GM12878 (cell line): ENCODE data around the gene SLC23A2. TPM values are rescaled to one million over a fixed set of nuclear protein-coding genes. Genes with fewer than 3 reads are reported as not detected.
"Not testable (repeated sequence)": the region's sequence is repeated elsewhere in the genome, so short reads cannot be mapped to it uniquely, and the experiment has no call there.

Source experiments
- ATAC-seq: fragments of 200-7000 bp; cut with Tn5 transposase; 3 replicates; pipeline ENCODE4 v1.9.1; 2020; ENCODE audit warnings: mild to moderate bottlenecking, moderate library complexity
- BruUV-seq: library from RNA; stranded (reverse); fragments of 400-500 nt; replicated peaks from 2 replicates; lab custom pipeline; 2021; lab: Mats Ljungman, UMichigan
- CTCF ChIA-PET: fragments of 300-600 bp; sonication (Branson Sonifier 250); formaldehyde crosslinking; extraction: SDS; loops from one replicate; lab custom pipeline; 2021; ENCODE audit warnings: inconsistent platforms; lab: Yijun Ruan, JAX
- POLR2A ChIA-PET: fragments of 350-600 bp; formaldehyde crosslinking; extraction: SDS; loops from one replicate; lab custom pipeline; 2021; ENCODE audit warnings: inconsistent platforms; lab: Charles Lee
- RAD21 ChIA-PET: fragments of 300-600 bp; sonication (Branson Sonifier 250); formaldehyde crosslinking; loops from one replicate; lab custom pipeline; 2023; ENCODE audit warnings: antibody characterized with exemption; ENCODE audit not compliant: unreplicated experiment; lab: Charles Lee
- SMC1A ChIA-PET: fragments of 300-600 bp; sonication (Branson Sonifier 250); formaldehyde crosslinking; loops from one replicate; lab custom pipeline; 2023; ENCODE audit not compliant: unreplicated experiment, uncharacterized antibody; lab: Charles Lee
- DNase-seq: peaks from one replicate; pipeline ENCODE4 v3.0.0-alpha.2; 2011; ENCODE audit warnings: low read depth, low spot score
- FAIRE-seq: peaks from 3 replicates; lab custom pipeline; 2011; peaks lifted over from hg19 to GRCh38; lab: Jason Lieb, UNC
- H2AFZ ChIP-seq: 2 replicates; pipeline ENCODE4 v1.6.0; 2011; ENCODE audit warnings: low read depth, low read length, control low read depth; ENCODE audit not compliant: control insufficient read depth
- H3K27ac ChIP-seq: 2 replicates; pipeline ENCODE4 v1.5.1; 2011; ENCODE audit warnings: control low read depth; ENCODE audit not compliant: control insufficient read depth, insufficient read depth
- H3K27me3 ChIP-seq, 2 experiments: replicated peaks in 1 of 2; 2 replicates each; pipeline versions ENCODE4 v1.6.0 to v1.6.1; 2011; ENCODE audit warnings: low read length in 1 of 2; ENCODE audit not compliant: control insufficient read depth in 2 of 2, insufficient read depth in 2 of 2
- H3K36me3 ChIP-seq, 2 experiments: 2 replicates each; pipeline ENCODE4 v1.5.1; 2011; ENCODE audit warnings: low read length in 1 of 2; ENCODE audit not compliant: control insufficient read depth in 2 of 2, insufficient read depth in 2 of 2
- H3K4me1 ChIP-seq: 2 replicates; pipeline ENCODE4 v1.6.1; 2011; ENCODE audit warnings: mild to moderate bottlenecking, low read length, moderate library complexity, mixed read lengths; ENCODE audit not compliant: control insufficient read depth, insufficient read depth
- H3K4me2 ChIP-seq: 2 replicates; pipeline ENCODE4 v1.6.0; 2011; ENCODE audit warnings: control low read depth; ENCODE audit not compliant: control insufficient read depth, insufficient read depth
- H3K4me3 ChIP-seq: fragments of 200-600 bp; sonication (generic); 2 replicates; pipeline ENCODE4 v1.5.1; 2016
- H3K79me2 ChIP-seq: 2 replicates; pipeline ENCODE4 v1.6.0; 2011; ENCODE audit warnings: low read length; ENCODE audit not compliant: control insufficient read depth, insufficient read depth
- H3K9ac ChIP-seq: 2 replicates; pipeline ENCODE4 v1.8.0; 2011; ENCODE audit warnings: low read length, control low read depth, mixed read lengths; ENCODE audit not compliant: control insufficient read depth, insufficient read depth
- H3K9me3 ChIP-seq: replicated peaks from 3 replicates; pipeline ENCODE4 v1.5.1; 2011; ENCODE audit warnings: mild to moderate bottlenecking, low read length; ENCODE audit not compliant: control insufficient read depth, insufficient read depth
- H4K20me1 ChIP-seq: 2 replicates; pipeline ENCODE4 v1.6.0; 2011; ENCODE audit not compliant: control insufficient read depth, insufficient read depth
- HCFC1 ChIP-seq: fragments of 150-350 bp; IDR thresholded peaks from 2 replicates; pipeline ENCODE4 v1.6.1; 2014; ENCODE audit warnings: low read length
- ZNF384 ChIP-seq: IDR thresholded peaks from 2 replicates; pipeline ENCODE4 v1.6.1; 2012; ENCODE audit warnings: low read depth, mild to moderate bottlenecking, low read length, improper control_type of control experiment, borderline replicate concordance
- WGBS: methylation state at CpG from one replicate; pipeline ENCODE4 v1.1.6; 2016; ENCODE audit warnings: low lambda C conversion rate; ENCODE audit not compliant: insufficient replicate concordance, insufficient coverage; ENCODE audit errors: missing lambda C conversion rate; 5-methylcytosine and 5-hydroxymethylcytosine counted together
- in situ Hi-C: fragments of 300-500 bp; cut with MboI; formaldehyde crosslinking; loops from 9 replicates; pipeline ENCODE4 v1.14.3; 2018; ENCODE audit warnings: mixed read lengths
- intact Hi-C: fragments of 100-400 bp; cut with micrococcal nuclease; formaldehyde crosslinking; loops from one replicate; pipeline ENCODE4 v1.14.2; 2022; ENCODE audit not compliant: unreplicated experiment
- polyA plus RNA-seq, 11 experiments: library from polyadenylated mRNA; depleted of rRNA in 4 of 11; unstranded in 6 of 11; stranded (reverse) in 5 of 11; fragments of >200 nt; fragmentation: Nextera tagmentation in 4 of 11; fragmentation: Illumina TruSeq in 1 of 11; extraction: Ambion mirVana in 4 of 11; extraction: Trizol in 1 of 11; gene quantifications; 1 replicate in 1 of 11; 2 replicates in 10 of 11; pipeline versions ENCODE4 v1.2.1 to v1.2.3, GENCODE V29; 2011 to 2016; ENCODE audit warnings: inconsistent platforms in 2 of 11, missing spikeins in 2 of 11, low read depth in 1 of 11
- total RNA-seq, 4 experiments: library from RNA; depleted of rRNA in 3 of 4; stranded (reverse); fragments of >200 nt in 3 of 4; fragmentation: Illumina TruSeq in 1 of 4; extraction: Trizol in 1 of 4; gene quantifications; 2 replicates each; pipeline versions ENCODE4 v1.2.1 to v1.2.3, GENCODE V29; 2013 to 2021

The SLC23A2 gene
- total and polyA plus RNA-seq, 10 of the 15 experiments (the other 5 are each of a cell fraction or from before 2014, with no cell fraction given), result 4.4 to 56.1 (median 35.5) TPM

DNA sequence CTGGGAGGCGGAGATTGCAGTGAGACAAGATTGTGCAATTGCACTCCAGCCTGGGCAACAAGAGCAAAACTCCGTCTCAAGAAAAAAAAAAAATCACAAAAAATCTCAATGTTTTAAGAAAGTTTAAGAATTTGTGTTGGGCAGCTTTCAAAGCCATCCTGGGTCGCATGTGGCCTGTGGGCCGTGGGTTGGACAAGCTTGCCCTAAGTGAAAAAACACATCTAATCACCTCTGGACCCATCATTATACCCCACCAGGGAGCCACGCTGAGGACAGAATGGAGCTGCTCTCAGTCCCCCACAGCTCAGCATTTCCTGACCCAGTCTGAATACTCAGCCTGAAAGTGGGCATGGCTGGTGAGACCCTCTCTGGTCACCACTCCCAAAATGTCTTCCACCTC is 150.3 kb downstream of the SLC23A2 start:
- Histone ChIP-seq H3K79me2 (no peaks in the 10 kb centered on the region), H3K27me3 (no peaks in the 10 kb centered on the region), H3K27ac (no peak overlapping the region), H3K9me3 (no peaks in the 10 kb centered on the region), H3K36me3 (peaks cover 3 to 5% of the 10 kb centered on the region in 2 experiments; a peak in 2 of 4 replicates), H3K4me3 (no peak overlapping the region), H3K9ac (no peak overlapping the region), H2AFZ (no peak overlapping the region), H4K20me1 (no peaks in the 10 kb centered on the region), H3K4me1 (no peaks in the 10 kb centered on the region), H3K4me2 (no peak overlapping the region)
- ChIA-PET CTCF (interaction anchor here (0.8 to 1.0 kb wide), 2 partner anchors 84 to 112 kb away, joined by 3 read pairs; no protein-coding TSS in a partner anchor), RAD21 (no interaction called here), SMC1A (no interaction called here), POLR2A (no interaction called here)
- ATAC-seq (no peak), FAIRE-seq (no peak), DNase-seq (no peak)
- intact Hi-C loops (no loop called here), in situ Hi-C loops (no loop called here)
- TF ChIP-seq HCFC1 (no peak), ZNF384 (no peak)
- BruUV-seq, result no TSS peak
- 82% methylated on average over 5 of the region's 5 CpGs for WGBS

DNA sequence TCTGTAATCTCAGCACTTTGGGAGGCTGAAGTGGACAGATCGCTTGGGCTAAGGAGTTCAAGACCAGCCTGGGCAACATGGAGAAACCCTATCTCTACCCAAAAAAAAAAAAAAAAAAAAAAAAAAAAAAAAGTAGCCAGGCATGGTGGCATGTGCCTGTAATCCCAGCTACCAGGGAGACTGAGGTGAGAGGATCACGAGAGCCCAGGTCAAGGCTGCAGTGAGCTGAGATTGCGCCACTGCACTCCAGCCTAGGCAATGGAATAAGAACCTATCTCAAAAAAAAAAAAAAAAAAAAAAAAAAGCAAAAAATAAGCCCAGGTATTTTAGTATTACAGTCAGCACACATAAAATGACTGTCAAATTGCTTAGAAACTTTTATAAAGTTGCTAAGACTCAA is 152.5 kb downstream of the SLC23A2 start:
- H3K36me3 ChIP-seq, intact Hi-C loops, H3K27me3 ChIP-seq, in situ Hi-C loops, H3K79me2 ChIP-seq, FAIRE-seq, H3K27ac ChIP-seq, H3K9ac ChIP-seq, SMC1A ChIA-PET, H3K4me1 ChIP-seq, H3K4me2 ChIP-seq, ATAC-seq, DNase-seq, CTCF ChIA-PET, H3K4me3 ChIP-seq, H4K20me1 ChIP-seq, BruUV-seq, H2AFZ ChIP-seq, RAD21 ChIA-PET, H3K9me3 ChIP-seq: not testable (repeated sequence)
- 100% methylated on average over 2 of the region's 3 CpGs for WGBS
- POLR2A ChIA-PET, result interaction anchor here (1.0 kb wide), 1 partner anchor 34 kb away, joined by 3 read pairs; no protein-coding TSS in a partner anchor
